Activated CD8-positive, alpha-beta T cell treated with anti-CD3 and anti-CD28 coated beads for 36 hours (primary cell): ENCODE results near the gene INPP5J. TPM values are rescaled to one million over a fixed set of nuclear protein-coding genes. Genes with fewer than 3 reads are reported as not detected.

Source experiments
- ATAC-seq: fragments of 200-7000 bp; cut with Tn5 transposase; one replicate; pipeline ENCODE4 v1.10.0; 2021; ENCODE audit warnings: mild to moderate bottlenecking, moderate library complexity
- CTCF ChIA-PET: fragments of 350-600 bp; sonication (Branson Sonifier 250); formaldehyde crosslinking; loops from one replicate; lab custom pipeline; 2021; ENCODE audit warnings: antibody characterized with exemption; lab: Charles Lee
- POLR2A ChIA-PET: fragments of 350-600 bp; sonication (Branson Sonifier 250); formaldehyde crosslinking; loops from one replicate; lab custom pipeline; 2021; ENCODE audit warnings: antibody characterized with exemption; lab: Charles Lee
- DNase-seq: peaks from one replicate; pipeline ENCODE4 v3.0.0-alpha.2; 2020
- H3K27ac Mint-ChIP-seq: one replicate; pipeline ENCODE4 v1.8.0; 2021; ENCODE audit warnings: mild to moderate bottlenecking, mixed read lengths
- H3K27me3 Mint-ChIP-seq: one replicate; pipeline ENCODE4 v1.8.0; 2021; ENCODE audit warnings: mixed read lengths
- H3K36me3 Mint-ChIP-seq: one replicate; pipeline ENCODE4 v1.8.0; 2021; ENCODE audit warnings: low read depth, mixed read lengths
- H3K4me1 Mint-ChIP-seq: one replicate; pipeline ENCODE4 v1.8.0; 2021; ENCODE audit warnings: low read depth, mixed read lengths
- H3K4me3 Mint-ChIP-seq: one replicate; pipeline ENCODE4 v1.8.0; 2021; ENCODE audit warnings: mild to moderate bottlenecking, moderate library complexity, mixed read lengths
- H3K9me3 Mint-ChIP-seq: one replicate; pipeline ENCODE4 v1.8.0; 2021; ENCODE audit warnings: mixed read lengths
- CTCF ChIP-seq: fragments of 200-600 bp; IDR thresholded peaks from one replicate; pipeline ENCODE4 v1.8.0; 2022; ENCODE audit warnings: antibody characterized with exemption, mild to moderate bottlenecking
- intact Hi-C: fragments of 100-400 bp; cut with micrococcal nuclease; formaldehyde crosslinking; loops from one replicate; pipeline ENCODE4 v1.10.0; 2022
- total RNA-seq, 2 experiments: library from RNA; stranded (reverse); gene quantifications; one replicate each; pipeline ENCODE4 v1.2.3, GENCODE V29; 2021

INPP5J gene
- total RNA-seq, 2 experiments from 2014 or later, result 0.09 to 0.29 TPM

DNA sequence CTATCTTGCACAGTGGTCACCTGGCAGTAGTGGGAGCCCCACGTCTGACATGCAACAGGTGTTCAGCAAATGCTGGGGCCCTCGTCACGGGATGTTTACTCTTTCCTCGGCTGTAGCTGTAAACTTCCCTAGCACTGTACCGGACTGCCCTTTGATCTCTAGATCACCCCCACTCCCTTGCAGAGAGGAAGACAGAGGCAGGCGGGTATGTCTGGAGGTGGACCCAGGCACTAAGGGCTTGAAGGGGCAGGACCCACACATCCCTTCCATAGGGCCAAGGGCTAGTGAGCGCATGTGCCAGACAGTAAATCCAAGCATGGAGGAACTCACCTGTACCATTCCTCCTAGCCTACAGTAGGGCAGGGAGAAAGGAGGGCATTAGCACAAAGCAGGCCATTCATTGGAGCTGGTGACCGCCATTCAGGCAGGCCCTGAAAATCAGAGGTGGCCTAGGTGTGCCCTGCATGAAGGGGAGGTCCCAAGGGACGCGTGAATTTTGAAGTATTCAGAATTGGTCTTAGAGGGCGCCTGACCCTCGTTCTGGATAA lies 43.6 kb upstream of the INPP5J start:
- intact Hi-C loops, result no loop called here
- no peak for TF ChIP-seq CTCF
- Mint-ChIP-seq H3K27ac (no peak overlapping the region), H3K9me3 (no peaks in the 10 kb centered on the region), H3K36me3 (peaks cover 2% of the 10 kb centered on the region), H3K4me1 (peaks cover 22% of the 10 kb centered on the region), H3K27me3 (no peaks in the 10 kb centered on the region), H3K4me3 (no peak overlapping the region)
- ATAC-seq (no peak), DNase-seq (no peak)
- ChIA-PET CTCF (interaction anchor here (1.0 to 3.3 kb wide), 2 partner anchors 131 to 159 kb away, joined by 3 to 10 read pairs; no protein-coding TSS in a partner anchor), POLR2A (interaction anchor here (8.1 kb wide), 1 partner anchor 110 kb away, joined by 52 read pairs; the partner anchor contains the start of genes MORC2 and TUG1)

GRCh38 chr22:31080164-31080847 lies 42.5 kb upstream of the INPP5J start:
- CTCF ChIA-PET, result interaction anchor here (0.7 to 6.1 kb wide), 7 partner anchors 68 to 233 kb away, joined by 3 to 44 read pairs (median 4); partner anchors contain the start of genes LIMK2, MORC2 and TUG1
- H3K36me3 Mint-ChIP-seq, result peaks cover 4% of the 10 kb centered on the region
- no peaks in the 10 kb centered on the region for H3K27me3 Mint-ChIP-seq
- no peak for TF ChIP-seq CTCF
- no peaks in the 10 kb centered on the region for H3K9me3 Mint-ChIP-seq
- H3K4me1 Mint-ChIP-seq, result peaks cover 24% of the 10 kb centered on the region
- intact Hi-C loops, result loop anchor here (5.0 to 10.0 kb wide), 2 partner anchors 138 to 316 kb away; no protein-coding TSS in a partner anchor
- ATAC-seq (no peak), DNase-seq (no peak)
- POLR2A ChIA-PET, result interaction anchor here (0.8 to 8.1 kb wide), 5 partner anchors 17 to 111 kb away, joined by 3 to 52 read pairs (median 4); partner anchors contain the start of genes MORC2, SELENOM and TUG1
- peak overlapping the region; percentile 97 for H3K4me3 Mint-ChIP-seq
- peak overlapping the region; percentile 80 for H3K27ac Mint-ChIP-seq

- peaks cover 25% of the 10 kb centered on the region for H3K4me1 Mint-ChIP-seq
- no peaks in the 10 kb centered on the region for H3K27me3 Mint-ChIP-seq
- no peak for TF ChIP-seq CTCF
- peak within 1 kb of the TSS; percentile 97 for H3K4me3 Mint-ChIP-seq
- ATAC-seq (peak; percentile 70), DNase-seq (peak; percentile 93)
- peak within 1 kb of the TSS; percentile 80 for H3K27ac Mint-ChIP-seq
- ChIA-PET POLR2A (interaction anchor here (0.6 to 8.1 kb wide), 6 partner anchors 26 to 155 kb away, joined by 3 to 52 read pairs (median 4); partner anchors contain the start of genes MORC2, SELENOM and TUG1), CTCF (interaction anchor here (0.7 to 6.1 kb wide), 7 partner anchors 67 to 232 kb away, joined by 3 to 44 read pairs (median 4); partner anchors contain the start of genes LIMK2, MORC2 and TUG1)
- intact Hi-C loops, result loop anchor here (5.0 to 10.0 kb wide), 2 partner anchors 139 to 316 kb away; no protein-coding TSS in a partner anchor
- no peaks in the 10 kb centered on the region for H3K9me3 Mint-ChIP-seq
- peaks cover 4% of the 10 kb centered on the region for H3K36me3 Mint-ChIP-seq
These were observed 41.7 kb upstream of the INPP5J start, which contains the start of gene SMTN for GRCh38 chr22:31080848-31081649. SMTN (plus strand) TSS chr22:31081318; CDS start chr22:31083259, 1,941 bp downstream.

- peak overlapping the region; percentile 97 for H3K4me3 Mint-ChIP-seq
- DNase-seq (peak; percentile 49), ATAC-seq (no peak)
- no peaks in the 10 kb centered on the region for H3K9me3 Mint-ChIP-seq
- H3K27me3 Mint-ChIP-seq, result no peaks in the 10 kb centered on the region
- H3K36me3 Mint-ChIP-seq, result peaks cover 4% of the 10 kb centered on the region
- TF ChIP-seq CTCF, result no peak
- POLR2A ChIA-PET, result interaction anchor here (1.4 to 8.1 kb wide), 5 partner anchors 25 to 156 kb away, joined by 3 to 52 read pairs (median 5); partner anchors contain the start of genes MORC2, SELENOM and TUG1
- peaks cover 25% of the 10 kb centered on the region for H3K4me1 Mint-ChIP-seq
- H3K27ac Mint-ChIP-seq, result no peak overlapping the region
- intact Hi-C loops, result loop anchor here (5.0 to 10.0 kb wide), 2 partner anchors 140 to 317 kb away; no protein-coding TSS in a partner anchor
- CTCF ChIA-PET, result interaction anchor here (0.6 to 6.1 kb wide), 16 partner anchors 11 to 447 kb away, joined by 3 to 44 read pairs (median 4); partner anchors contain the start of genes MORC2 and TUG1
These were observed 40.7 kb upstream of the INPP5J start for GRCh38 chr22:31081963-31082605.
